ENCODE data around the gene MRPS15. TPM values are rescaled to one million over a fixed set of nuclear protein-coding genes. Genes with fewer than 3 reads are reported as not detected.
A peak's percentile ranks its signal among the peaks of the same experiment; 100 is the strongest.

The MRPS15 gene
- polyA plus RNA-seq, 3 donors: 36.2 to 68.1 (median 66.4) TPM

GRCh38 chr1:36420836-36421317 lies 43.3 kb downstream of the MRPS15 start:
- no peaks in the 10 kb centered on the region for H3K9me3 ChIP-seq (replicated peaks in 1 of 2; ENCODE audit: control insufficient read depth in 1 of 2, insufficient read depth in 1 of 2, low read length in 2 of 2)
- peaks cover 0 to 2% (median 0%) of the 10 kb centered on the region in 7 donors for H3K9me3 Mint-ChIP-seq
- H3K79me2 ChIP-seq (ENCODE audit: insufficient read depth, low read length): no peaks in the 10 kb centered on the region
- no peak overlapping the region for H2AFZ ChIP-seq (ENCODE audit: insufficient read depth, low read depth, low read length, poor library complexity, severe bottlenecking)
- H3K27me3 Mint-ChIP-seq (ENCODE audit: low read depth in 3 of 3): peaks cover 0 to 1% (median 0%) of the 10 kb centered on the region in 3 donors
- DNase-seq: peak; percentile 80 to 90 (median 84)
- peak overlapping the region in 1 of 2 donors; percentile 19 for H3K4me3 Mint-ChIP-seq
- H3K36me3 ChIP-seq (replicated peaks in 1 of 2; ENCODE audit: control insufficient read depth in 1 of 2, insufficient read depth in 2 of 2, low read length in 2 of 2): no peaks in the 10 kb centered on the region
- H3K4me2 ChIP-seq (replicated peaks; ENCODE audit: extremely low read depth, low read length, poor library complexity, severe bottlenecking): no peak overlapping the region
- H3K27ac Mint-ChIP-seq: peak overlapping the region in 6 of 7 donors; percentile 32 to 86 (median 72)
- intact Hi-C loops (cut with micrococcal nuclease): loop anchor here in 1 of 2 donors (2.0 kb wide), 1 partner anchor 78 kb away; no protein-coding TSS in a partner anchor
- peaks cover under 1 to 4% of the 10 kb centered on the region in 2 donors for H3K36me3 Mint-ChIP-seq
- H3K4me1 Mint-ChIP-seq: peaks cover 8% of the 10 kb centered on the region
- H4K20me1 ChIP-seq (ENCODE audit: insufficient read depth, low read length): no peaks in the 10 kb centered on the region
- H3K27ac ChIP-seq (ENCODE audit: low read depth in 1 of 2, low read length in 2 of 2): no peak overlapping the region
- 38% methylated on average over 11 of the region's 13 CpGs for WGBS (ENCODE audit: insufficient coverage)
- no peaks in the 10 kb centered on the region for H3K27me3 ChIP-seq (ENCODE audit: control insufficient read depth in 2 of 2, insufficient read depth in 2 of 2, low read length in 2 of 2)
- no peak overlapping the region for H3K4me3 ChIP-seq (replicated peaks in 1 of 3; ENCODE audit: low read depth in 2 of 3, low read length in 3 of 3)
- TF ChIP-seq, protein P1, sequence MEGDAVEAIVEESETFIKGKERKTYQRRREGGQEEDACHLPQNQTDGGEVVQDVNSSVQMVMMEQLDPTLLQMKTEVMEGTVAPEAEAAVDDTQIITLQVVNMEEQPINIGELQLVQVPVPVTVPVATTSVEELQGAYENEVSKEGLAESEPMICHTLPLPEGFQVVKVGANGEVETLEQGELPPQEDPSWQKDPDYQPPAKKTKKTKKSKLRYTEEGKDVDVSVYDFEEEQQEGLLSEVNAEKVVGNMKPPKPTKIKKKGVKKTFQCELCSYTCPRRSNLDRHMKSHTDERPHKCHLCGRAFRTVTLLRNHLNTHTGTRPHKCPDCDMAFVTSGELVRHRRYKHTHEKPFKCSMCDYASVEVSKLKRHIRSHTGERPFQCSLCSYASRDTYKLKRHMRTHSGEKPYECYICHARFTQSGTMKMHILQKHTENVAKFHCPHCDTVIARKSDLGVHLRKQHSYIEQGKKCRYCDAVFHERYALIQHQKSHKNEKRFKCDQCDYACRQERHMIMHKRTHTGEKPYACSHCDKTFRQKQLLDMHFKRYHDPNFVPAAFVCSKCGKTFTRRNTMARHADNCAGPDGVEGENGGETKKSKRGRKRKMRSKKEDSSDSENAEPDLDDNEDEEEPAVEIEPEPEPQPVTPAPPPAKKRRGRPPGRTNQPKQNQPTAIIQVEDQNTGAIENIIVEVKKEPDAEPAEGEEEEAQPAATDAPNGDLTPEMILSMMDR (IDR thresholded peaks at IDR 0.05): peak; percentile 88
- H3K9ac ChIP-seq (ENCODE audit: insufficient read depth, low read length, poor library complexity, severe bottlenecking): no peak overlapping the region
- H3K4me1 ChIP-seq (ENCODE audit: control insufficient read depth in 1 of 2, insufficient read depth in 2 of 2, low read length in 2 of 2): peaks cover 4 to 5% of the 10 kb centered on the region in 2 donors

DNA sequence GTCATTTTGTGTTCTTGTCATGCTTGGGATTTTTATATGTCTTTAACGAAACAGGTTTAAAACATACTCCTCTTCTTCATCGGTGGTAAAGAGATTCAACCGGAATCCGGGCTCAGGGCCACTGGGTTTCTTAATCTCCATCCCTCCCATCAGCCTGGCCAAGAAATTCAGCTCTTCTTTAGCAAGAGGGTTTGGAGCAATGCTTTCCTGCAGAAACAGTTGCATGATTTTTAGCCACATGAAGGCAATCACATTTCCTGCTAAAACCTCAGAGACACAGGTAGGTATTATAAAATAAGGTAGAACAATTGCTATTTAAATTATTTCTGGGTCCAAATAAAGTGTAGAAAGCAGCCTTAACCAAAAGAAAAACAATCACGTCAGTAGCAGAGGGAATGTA lies 43.8 kb downstream of the MRPS15 start:
- no peak overlapping the region for H3K27ac ChIP-seq (ENCODE audit: low read depth in 1 of 2, low read length in 2 of 2)
- TF ChIP-seq, protein P1 (IDR thresholded peaks at IDR 0.05): no peak
- DNase-seq: no peak
- no peak overlapping the region for H3K9ac ChIP-seq (ENCODE audit: insufficient read depth, low read length, poor library complexity, severe bottlenecking)
- no peaks in the 10 kb centered on the region for H3K36me3 ChIP-seq (replicated peaks in 1 of 2; ENCODE audit: control insufficient read depth in 1 of 2, insufficient read depth in 2 of 2, low read length in 2 of 2)
- no peaks in the 10 kb centered on the region for H3K79me2 ChIP-seq (ENCODE audit: insufficient read depth, low read length)
- Mint-ChIP-seq H3K4me3 (peak overlapping the region in 1 of 2 donors; percentile 19), H3K27me3 (ENCODE audit: low read depth in 3 of 3) (peaks cover 0 to 1% (median 0%) of the 10 kb centered on the region in 3 donors), H3K27ac (peak overlapping the region in 4 of 7 donors; percentile 26 to 70 (median 42)), H3K4me1 (peaks cover 8% of the 10 kb centered on the region), H3K36me3 (peaks cover 4 to 7% of the 10 kb centered on the region in 2 donors), H3K9me3 (peaks cover 0 to 2% (median 0%) of the 10 kb centered on the region in 7 donors)
- intact Hi-C loops (cut with micrococcal nuclease): loop anchor here in 1 of 2 donors (2.0 kb wide), 1 partner anchor 78 kb away; no protein-coding TSS in a partner anchor
- no peaks in the 10 kb centered on the region for H4K20me1 ChIP-seq (ENCODE audit: insufficient read depth, low read length)
- no peak overlapping the region for H3K4me2 ChIP-seq (replicated peaks; ENCODE audit: extremely low read depth, low read length, poor library complexity, severe bottlenecking)
- H3K27me3 ChIP-seq (ENCODE audit: control insufficient read depth in 2 of 2, insufficient read depth in 2 of 2, low read length in 2 of 2): no peaks in the 10 kb centered on the region
- H3K4me1 ChIP-seq (ENCODE audit: control insufficient read depth in 1 of 2, insufficient read depth in 2 of 2, low read length in 2 of 2): peaks cover 4 to 5% of the 10 kb centered on the region in 2 donors
- H3K4me3 ChIP-seq (replicated peaks in 1 of 3; ENCODE audit: low read depth in 2 of 3, low read length in 3 of 3): no peak overlapping the region
- 0% methylated on average over 1 of the region's 5 CpGs for WGBS (ENCODE audit: insufficient coverage)
- no peaks in the 10 kb centered on the region for H3K9me3 ChIP-seq (replicated peaks in 1 of 2; ENCODE audit: control insufficient read depth in 1 of 2, insufficient read depth in 1 of 2, low read length in 2 of 2)
- no peak overlapping the region for H2AFZ ChIP-seq (ENCODE audit: insufficient read depth, low read depth, low read length, poor library complexity, severe bottlenecking)

Data from CD14-positive monocyte (primary cell).